Neural cell (in vitro differentiated cells): ENCODE measurements around the gene RHOBTB3. TPM values are rescaled to one million over a fixed set of nuclear protein-coding genes. Genes with fewer than 3 reads are reported as not detected.

Experiments used
- H2AFZ ChIP-seq: fragments of 200-600, 300-800 bp; sonication (generic), shearing (Covaris generic); 2 replicates; pipeline ENCODE4 v1.6.0; 2014; ENCODE audit warnings: low read depth, mild to moderate bottlenecking, antibody characterized with exemption, low read length, moderate library complexity
- H3F3A ChIP-seq: fragments of 200-600 bp; shearing (Covaris generic); 2 replicates; pipeline ENCODE4 v1.6.1; 2016; ENCODE audit warnings: mild to moderate bottlenecking, moderate library complexity, mixed read lengths, antibody characterized with exemption, low read length; ENCODE audit not compliant: insufficient read depth, poor library complexity, severe bottlenecking
- H3K27ac ChIP-seq: fragments of 200-600, 300-800 bp; sonication (generic), shearing (Covaris generic); 2 replicates; pipeline ENCODE4 v1.5.1; 2014; ENCODE audit warnings: mild to moderate bottlenecking, low read length, moderate library complexity
- H3K27me3 ChIP-seq: fragments of 300-800, 200-600 bp; sonication (generic), shearing (Covaris generic); 2 replicates; pipeline ENCODE4 v1.6.0; 2014; ENCODE audit warnings: mild to moderate bottlenecking, low read depth, low read length, moderate library complexity; ENCODE audit not compliant: insufficient read depth
- H3K36me3 ChIP-seq: fragments of 300-800, 200-600 bp; sonication (generic), shearing (Covaris generic); 2 replicates; pipeline ENCODE4 v1.5.1; 2014; ENCODE audit warnings: mild to moderate bottlenecking, antibody characterized with exemption, low read length, moderate library complexity; ENCODE audit not compliant: insufficient read depth
- H3K4me2 ChIP-seq: fragments of 300-800, 200-600 bp; sonication (generic), shearing (Covaris generic); 2 replicates; pipeline ENCODE4 v1.6.0; 2014; ENCODE audit warnings: mild to moderate bottlenecking, low read length
- H3K4me3 ChIP-seq: fragments of 300-800, 200-600 bp; sonication (generic), shearing (Covaris generic); 2 replicates; pipeline ENCODE4 v1.5.1; 2014; ENCODE audit warnings: mild to moderate bottlenecking, low read length, moderate library complexity
- H3K79me2 ChIP-seq: fragments of 200-600 bp; shearing (Covaris generic); replicated peaks from 2 replicates; pipeline ENCODE4 v1.6.0; 2014; ENCODE audit warnings: mild to moderate bottlenecking, low read length, moderate library complexity; ENCODE audit not compliant: insufficient read depth
- H3K9ac ChIP-seq: fragments of 300-800, 200-600 bp; sonication (generic), shearing (Covaris generic); 2 replicates; pipeline ENCODE4 v1.6.1; 2016; ENCODE audit warnings: mild to moderate bottlenecking, low read length, mixed read lengths
- H3K9me2 ChIP-seq: fragments of 200-600 bp; shearing (Covaris generic); 2 replicates; pipeline ENCODE4 v1.6.1; 2016; ENCODE audit warnings: mild to moderate bottlenecking, low read length, mixed read lengths; ENCODE audit not compliant: insufficient read depth
- H3K9me3 ChIP-seq: fragments of 200-600, 300-800 bp; sonication (generic), shearing (Covaris generic); 2 replicates; pipeline ENCODE4 v1.6.1; 2016; ENCODE audit warnings: mild to moderate bottlenecking, mixed run types, low read length, moderate library complexity, mixed read lengths
- H4K20me1 ChIP-seq: fragments of 200-600 bp; shearing (Covaris generic); 2 replicates; pipeline ENCODE4 v1.6.1; 2016; ENCODE audit warnings: mild to moderate bottlenecking, mixed run types; ENCODE audit not compliant: insufficient read depth
- EP300 ChIP-seq: fragments of 450-650 bp; conservative IDR thresholded peaks from 2 replicates; pipeline ENCODE4 v1.6.1; 2014; ENCODE audit warnings: antibody characterized with exemption, mild to moderate bottlenecking, moderate library complexity; ENCODE audit not compliant: poor library complexity, severe bottlenecking
- EZH2 ChIP-seq: fragments of 200-600, 300-800 bp; shearing (Covaris generic), sonication (generic); IDR thresholded peaks from 2 replicates; pipeline ENCODE4 v1.6.1; 2014; ENCODE audit warnings: antibody characterized with exemption, low read length, borderline replicate concordance, mild to moderate bottlenecking; ENCODE audit not compliant: insufficient read depth, poor library complexity, severe bottlenecking
- MXI1 ChIP-seq: fragments of 450-650 bp; conservative IDR thresholded peaks from 2 replicates; pipeline ENCODE4 v1.6.1; 2014; ENCODE audit warnings: antibody characterized with exemption, mild to moderate bottlenecking; ENCODE audit not compliant: poor library complexity, severe bottlenecking
- POLR2AphosphoS5 ChIP-seq: IDR thresholded peaks from 2 replicates; pipeline ENCODE4 v1.6.1; 2012
- RAD21 ChIP-seq: fragments of 450-650 bp; conservative IDR thresholded peaks from 2 replicates; pipeline ENCODE4 v1.6.1; 2014; ENCODE audit warnings: antibody characterized with exemption, mild to moderate bottlenecking, moderate library complexity
- REST ChIP-seq: IDR thresholded peaks from 2 replicates; pipeline ENCODE4 v1.6.1; 2012; ENCODE audit warnings: borderline replicate concordance
- SMC3 ChIP-seq: fragments of 450-650 bp; conservative IDR thresholded peaks from 2 replicates; pipeline ENCODE4 v1.6.1; 2014; ENCODE audit warnings: antibody characterized with exemption, mild to moderate bottlenecking, moderate library complexity; ENCODE audit not compliant: poor library complexity
- TAF1 ChIP-seq: IDR thresholded peaks from 2 replicates; pipeline ENCODE4 v1.6.1; 2012; ENCODE audit warnings: low read depth
- polyA plus RNA-seq: library from polyadenylated mRNA; depleted of rRNA; stranded (reverse); fragments of >200 nt; gene quantifications from 2 replicates; pipeline ENCODE4 v1.2.3, GENCODE V29; 2014
- TF ChIP-seq, protein P1 (sequence below): fragments of 450-650 bp; IDR thresholded peaks from 2 replicates; pipeline ENCODE4 v1.5.1; 2014; ENCODE audit warnings: antibody characterized with exemption, mild to moderate bottlenecking, moderate library complexity; ENCODE audit not compliant: poor library complexity, severe bottlenecking

Gene RHOBTB3
- polyA plus RNA-seq, 1 donor from 2014 or later: 99.4 TPM

GRCh38 chr5:95734906-95735305, 3.8 kb downstream of the RHOBTB3 start:
- no peak overlapping the region for H3K27ac ChIP-seq
- H3K79me2 ChIP-seq: peaks cover 12% of the 10 kb centered on the region
- no peaks in the 10 kb centered on the region for H4K20me1 ChIP-seq
- H3K4me2 ChIP-seq: no peak overlapping the region
- no peaks in the 10 kb centered on the region for H3F3A ChIP-seq
- H3K4me3 ChIP-seq: no peak overlapping the region
- H3K9me3 ChIP-seq: no peaks in the 10 kb centered on the region
- TF ChIP-seq REST: no peak
- no peak for TF ChIP-seq MXI1
- TF ChIP-seq SMC3: no peak
- TF ChIP-seq EP300: no peak
- TF ChIP-seq RAD21: no peak
- TF ChIP-seq POLR2AphosphoS5: no peak
- no peak for TF ChIP-seq EZH2
- TF ChIP-seq, protein P1, sequence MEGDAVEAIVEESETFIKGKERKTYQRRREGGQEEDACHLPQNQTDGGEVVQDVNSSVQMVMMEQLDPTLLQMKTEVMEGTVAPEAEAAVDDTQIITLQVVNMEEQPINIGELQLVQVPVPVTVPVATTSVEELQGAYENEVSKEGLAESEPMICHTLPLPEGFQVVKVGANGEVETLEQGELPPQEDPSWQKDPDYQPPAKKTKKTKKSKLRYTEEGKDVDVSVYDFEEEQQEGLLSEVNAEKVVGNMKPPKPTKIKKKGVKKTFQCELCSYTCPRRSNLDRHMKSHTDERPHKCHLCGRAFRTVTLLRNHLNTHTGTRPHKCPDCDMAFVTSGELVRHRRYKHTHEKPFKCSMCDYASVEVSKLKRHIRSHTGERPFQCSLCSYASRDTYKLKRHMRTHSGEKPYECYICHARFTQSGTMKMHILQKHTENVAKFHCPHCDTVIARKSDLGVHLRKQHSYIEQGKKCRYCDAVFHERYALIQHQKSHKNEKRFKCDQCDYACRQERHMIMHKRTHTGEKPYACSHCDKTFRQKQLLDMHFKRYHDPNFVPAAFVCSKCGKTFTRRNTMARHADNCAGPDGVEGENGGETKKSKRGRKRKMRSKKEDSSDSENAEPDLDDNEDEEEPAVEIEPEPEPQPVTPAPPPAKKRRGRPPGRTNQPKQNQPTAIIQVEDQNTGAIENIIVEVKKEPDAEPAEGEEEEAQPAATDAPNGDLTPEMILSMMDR: no peak
- TF ChIP-seq TAF1: no peak
- H3K9me2 ChIP-seq: no peaks in the 10 kb centered on the region
- H3K9ac ChIP-seq: no peak overlapping the region
- no peak overlapping the region for H2AFZ ChIP-seq
- no peaks in the 10 kb centered on the region for H3K36me3 ChIP-seq
- peaks cover 33% of the 10 kb centered on the region for H3K27me3 ChIP-seq

GRCh38 chr5:95735406-95735805, 4.3 kb downstream of the RHOBTB3 start:
- no peak overlapping the region for H3K4me3 ChIP-seq
- peaks cover 12% of the 10 kb centered on the region for H3K79me2 ChIP-seq
- H4K20me1 ChIP-seq: no peaks in the 10 kb centered on the region
- no peak for TF ChIP-seq RAD21
- TF ChIP-seq MXI1: no peak
- TF ChIP-seq EZH2: no peak
- no peak for TF ChIP-seq EP300
- TF ChIP-seq SMC3: no peak
- TF ChIP-seq POLR2AphosphoS5: no peak
- TF ChIP-seq REST: no peak
- H2AFZ ChIP-seq: no peak overlapping the region
- no peaks in the 10 kb centered on the region for H3K36me3 ChIP-seq
- H3K27me3 ChIP-seq: peaks cover 28% of the 10 kb centered on the region
- H3K9me2 ChIP-seq: no peaks in the 10 kb centered on the region
- no peak overlapping the region for H3K4me2 ChIP-seq
- no peaks in the 10 kb centered on the region for H3K9me3 ChIP-seq
- H3F3A ChIP-seq: no peaks in the 10 kb centered on the region
- H3K27ac ChIP-seq: no peak overlapping the region
- H3K9ac ChIP-seq: no peak overlapping the region
